ENCODE measurements around the gene CEMIP2. TPM values are rescaled to one million over a fixed set of nuclear protein-coding genes. Genes with fewer than 3 reads are reported as not detected.
A peak's percentile ranks its signal among the peaks of the same experiment; 100 is the strongest.

CEMIP2 gene
- total RNA-seq (10 to 100 TPM in 6 of 10 donors, 1 to 10 TPM in 4; 4.7 to 34.9 (median 11.0) TPM), polyA plus RNA-seq (1 to 10 TPM; 6.7 to 8.3 TPM)
- long read RNA-seq, donor 1, result 0 reads
- long read RNA-seq, donor 2, full-length matches to known transcripts, result 2 of 3 reads
- long read RNA-seq, donor 2, partial matches to known transcripts, result 0 of 3 reads
- long read RNA-seq, donor 2, other reads (novel, unspliced or antisense), result 1 of 3 reads
- long read RNA-seq, donor 3, full-length matches to known transcripts, result 2 of 6 reads
- long read RNA-seq, donor 3, partial matches to known transcripts, result 1 of 6 reads
- long read RNA-seq, donor 3, other reads (novel, unspliced or antisense), result 3 of 6 reads

- intact Hi-C loops (cut with DNase I), result loop anchor here (1.0 to 10.0 kb wide), 11 partner anchors 46 to 594 kb away; no protein-coding TSS in a partner anchor
- 0 to 1% methylated on average over 58 to 85 of the region's 86 CpGs for WGBS, 2 donors
- TF ChIP-seq CTCF (IDR thresholded peaks at IDR 0.05), result peak in 7 of 9 donors; percentile 14 to 67 (median 59)
Measured at GRCh38 chr9:71768388-71769174, at the start of gene CEMIP2. CEMIP2 (minus strand) TSS chr9:71768513; CDS start chr9:71750373, 18,140 bp downstream.

GRCh38 chr9:71816916-71817451 is 48.7 kb upstream of the CEMIP2 start:
- no peaks in the 10 kb centered on the region for H3K36me3 ChIP-seq
- intact Hi-C loops (cut with DNase I), result loop anchor here in 4 of 10 donors (5.0 to 10.0 kb wide), 6 partner anchors 52 to 458 kb away; partner anchors contain the start of genes ABHD17B (in 2 of the 4), C9orf85 (in 2 of the 4) and CEMIP2 (in 1 of the 4)
- no peak overlapping the region for H3K27ac ChIP-seq
- no peaks in the 10 kb centered on the region for H3K27me3 ChIP-seq
- WGBS, 2 donors, result 52 to 64% methylated on average over 9 of the region's 9 CpGs
- peaks cover 0 to 21% (median 5%) of the 10 kb centered on the region in 9 donors for H3K4me1 ChIP-seq
- H3K4me3 ChIP-seq, result no peak overlapping the region
- ATAC-seq (no peak), DNase-seq (no peak)
- no peaks in the 10 kb centered on the region for H3K9me3 ChIP-seq
- TF ChIP-seq CTCF (IDR thresholded peaks at IDR 0.05), result no peak

More at GRCh38 chr9:71768388-71769174, at the start of gene CEMIP2:
- peak; percentile 89 to 98 (median 92) for ATAC-seq
- Histone ChIP-seq H3K27me3 (peaks cover 0 to 5% (median 0%) of the 10 kb centered on the region in 7 donors), H3K4me1 (peaks cover 4 to 53% (median 25%) of the 10 kb centered on the region in 9 donors), H3K4me3 (peak within 1 kb of the TSS; percentile 50 to 96 (median 88)), H3K27ac (peak within 1 kb of the TSS; percentile 92 to 99 (median 98)), H3K9me3 (no peaks in the 10 kb centered on the region), H3K36me3 (no peaks in the 10 kb centered on the region)
- DNase-seq, result peak; percentile 90 to 91

GRCh38 chr9:71814815-71815214 is 46.5 kb upstream of the CEMIP2 start:
- TF ChIP-seq CTCF (IDR thresholded peaks at IDR 0.05), result no peak
- DNase-seq (peak in 1 of 2 donors; percentile 35), ATAC-seq (peak in 3 of 8 donors; percentile 13 to 52 (median 25))
- peak overlapping the region in 3 of 10 donors; percentile 1 to 58 (median 45) for H3K27ac ChIP-seq
- H3K4me3 ChIP-seq, result no peak overlapping the region
- peaks cover 0 to 34% (median 11%) of the 10 kb centered on the region in 9 donors for H3K4me1 ChIP-seq
- WGBS, 2 donors, result 64 to 66% methylated on average over 3 of the region's 3 CpGs
- H3K9me3 ChIP-seq, result no peaks in the 10 kb centered on the region
- intact Hi-C loops (cut with DNase I), result loop anchor here in 4 of 10 donors (5.0 to 10.0 kb wide), 6 partner anchors 50 to 460 kb away; partner anchors contain the start of genes ABHD17B (in 2 of the 4), C9orf85 (in 2 of the 4) and CEMIP2 (in 1 of the 4)
- H3K36me3 ChIP-seq, result no peaks in the 10 kb centered on the region
- H3K27me3 ChIP-seq, result no peaks in the 10 kb centered on the region
